ENCODE data around the gene CRX.

DNA sequence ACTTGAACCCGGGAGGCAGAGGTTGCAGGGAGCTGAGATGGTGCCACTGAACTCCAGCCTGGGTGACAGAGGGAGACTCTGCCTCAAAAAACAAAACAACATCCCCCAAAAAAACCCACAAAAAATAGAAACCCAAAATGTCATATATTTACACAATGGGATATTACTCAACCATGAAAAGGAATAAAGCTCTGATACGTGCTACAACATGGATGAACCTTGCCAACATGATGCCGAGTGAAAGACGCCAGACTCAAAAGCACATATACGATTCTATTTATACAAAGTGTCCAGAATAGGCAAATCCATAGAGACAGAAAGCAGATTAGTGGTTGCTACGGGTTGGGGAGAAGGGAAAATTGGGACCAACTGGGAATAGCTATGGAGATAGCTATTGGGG is 15.3 kb upstream of the CRX start:
- TF ChIP-seq, protein P1, sequence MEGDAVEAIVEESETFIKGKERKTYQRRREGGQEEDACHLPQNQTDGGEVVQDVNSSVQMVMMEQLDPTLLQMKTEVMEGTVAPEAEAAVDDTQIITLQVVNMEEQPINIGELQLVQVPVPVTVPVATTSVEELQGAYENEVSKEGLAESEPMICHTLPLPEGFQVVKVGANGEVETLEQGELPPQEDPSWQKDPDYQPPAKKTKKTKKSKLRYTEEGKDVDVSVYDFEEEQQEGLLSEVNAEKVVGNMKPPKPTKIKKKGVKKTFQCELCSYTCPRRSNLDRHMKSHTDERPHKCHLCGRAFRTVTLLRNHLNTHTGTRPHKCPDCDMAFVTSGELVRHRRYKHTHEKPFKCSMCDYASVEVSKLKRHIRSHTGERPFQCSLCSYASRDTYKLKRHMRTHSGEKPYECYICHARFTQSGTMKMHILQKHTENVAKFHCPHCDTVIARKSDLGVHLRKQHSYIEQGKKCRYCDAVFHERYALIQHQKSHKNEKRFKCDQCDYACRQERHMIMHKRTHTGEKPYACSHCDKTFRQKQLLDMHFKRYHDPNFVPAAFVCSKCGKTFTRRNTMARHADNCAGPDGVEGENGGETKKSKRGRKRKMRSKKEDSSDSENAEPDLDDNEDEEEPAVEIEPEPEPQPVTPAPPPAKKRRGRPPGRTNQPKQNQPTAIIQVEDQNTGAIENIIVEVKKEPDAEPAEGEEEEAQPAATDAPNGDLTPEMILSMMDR (IDR thresholded peaks at IDR 0.05; ENCODE audit: low read depth, low read length, missing input control): no peak
- TF ChIP-seq, protein P2, sequence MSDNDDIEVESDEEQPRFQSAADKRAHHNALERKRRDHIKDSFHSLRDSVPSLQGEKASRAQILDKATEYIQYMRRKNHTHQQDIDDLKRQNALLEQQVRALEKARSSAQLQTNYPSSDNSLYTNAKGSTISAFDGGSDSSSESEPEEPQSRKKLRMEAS (IDR thresholded peaks at IDR 0.05): no peak
- no peak for TF ChIP-seq TAF1 (conservative IDR thresholded peaks at IDR 0.05)
- no peak for TF ChIP-seq RAD21 (IDR thresholded peaks at IDR 0.05)
- TF ChIP-seq YY1 (IDR thresholded peaks at IDR 0.05): no peak
- TF ChIP-seq FOXA1 (IDR thresholded peaks at IDR 0.05): no peak
- no peak for TF ChIP-seq EGR1 (IDR thresholded peaks at IDR 0.05; ENCODE audit: low read depth in 2 of 2)
- TF ChIP-seq RXRA (IDR thresholded peaks at IDR 0.05): no peak
- TF ChIP-seq, protein P3, sequence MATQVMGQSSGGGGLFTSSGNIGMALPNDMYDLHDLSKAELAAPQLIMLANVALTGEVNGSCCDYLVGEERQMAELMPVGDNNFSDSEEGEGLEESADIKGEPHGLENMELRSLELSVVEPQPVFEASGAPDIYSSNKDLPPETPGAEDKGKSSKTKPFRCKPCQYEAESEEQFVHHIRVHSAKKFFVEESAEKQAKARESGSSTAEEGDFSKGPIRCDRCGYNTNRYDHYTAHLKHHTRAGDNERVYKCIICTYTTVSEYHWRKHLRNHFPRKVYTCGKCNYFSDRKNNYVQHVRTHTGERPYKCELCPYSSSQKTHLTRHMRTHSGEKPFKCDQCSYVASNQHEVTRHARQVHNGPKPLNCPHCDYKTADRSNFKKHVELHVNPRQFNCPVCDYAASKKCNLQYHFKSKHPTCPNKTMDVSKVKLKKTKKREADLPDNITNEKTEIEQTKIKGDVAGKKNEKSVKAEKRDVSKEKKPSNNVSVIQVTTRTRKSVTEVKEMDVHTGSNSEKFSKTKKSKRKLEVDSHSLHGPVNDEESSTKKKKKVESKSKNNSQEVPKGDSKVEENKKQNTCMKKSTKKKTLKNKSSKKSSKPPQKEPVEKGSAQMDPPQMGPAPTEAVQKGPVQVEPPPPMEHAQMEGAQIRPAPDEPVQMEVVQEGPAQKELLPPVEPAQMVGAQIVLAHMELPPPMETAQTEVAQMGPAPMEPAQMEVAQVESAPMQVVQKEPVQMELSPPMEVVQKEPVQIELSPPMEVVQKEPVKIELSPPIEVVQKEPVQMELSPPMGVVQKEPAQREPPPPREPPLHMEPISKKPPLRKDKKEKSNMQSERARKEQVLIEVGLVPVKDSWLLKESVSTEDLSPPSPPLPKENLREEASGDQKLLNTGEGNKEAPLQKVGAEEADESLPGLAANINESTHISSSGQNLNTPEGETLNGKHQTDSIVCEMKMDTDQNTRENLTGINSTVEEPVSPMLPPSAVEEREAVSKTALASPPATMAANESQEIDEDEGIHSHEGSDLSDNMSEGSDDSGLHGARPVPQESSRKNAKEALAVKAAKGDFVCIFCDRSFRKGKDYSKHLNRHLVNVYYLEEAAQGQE (IDR thresholded peaks at IDR 0.05): no peak
- TF ChIP-seq, protein P4, sequence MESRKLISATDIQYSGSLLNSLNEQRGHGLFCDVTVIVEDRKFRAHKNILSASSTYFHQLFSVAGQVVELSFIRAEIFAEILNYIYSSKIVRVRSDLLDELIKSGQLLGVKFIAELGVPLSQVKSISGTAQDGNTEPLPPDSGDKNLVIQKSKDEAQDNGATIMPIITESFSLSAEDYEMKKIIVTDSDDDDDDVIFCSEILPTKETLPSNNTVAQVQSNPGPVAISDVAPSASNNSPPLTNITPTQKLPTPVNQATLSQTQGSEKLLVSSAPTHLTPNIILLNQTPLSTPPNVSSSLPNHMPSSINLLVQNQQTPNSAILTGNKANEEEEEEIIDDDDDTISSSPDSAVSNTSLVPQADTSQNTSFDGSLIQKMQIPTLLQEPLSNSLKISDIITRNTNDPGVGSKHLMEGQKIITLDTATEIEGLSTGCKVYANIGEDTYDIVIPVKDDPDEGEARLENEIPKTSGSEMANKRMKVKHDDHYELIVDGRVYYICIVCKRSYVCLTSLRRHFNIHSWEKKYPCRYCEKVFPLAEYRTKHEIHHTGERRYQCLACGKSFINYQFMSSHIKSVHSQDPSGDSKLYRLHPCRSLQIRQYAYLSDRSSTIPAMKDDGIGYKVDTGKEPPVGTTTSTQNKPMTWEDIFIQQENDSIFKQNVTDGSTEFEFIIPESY (IDR thresholded peaks at IDR 0.05): no peak
- no peak for TF ChIP-seq JUND (IDR thresholded peaks at IDR 0.05)
